Fibroblast of skin of right quadriceps (primary cell): Measurements from ENCODE around the gene GPR142.

Experiments
- DNase-seq: peaks from one replicate; pipeline ENCODE4 v3.0.0-alpha.2; 2013

Gene GPR142, protein sequence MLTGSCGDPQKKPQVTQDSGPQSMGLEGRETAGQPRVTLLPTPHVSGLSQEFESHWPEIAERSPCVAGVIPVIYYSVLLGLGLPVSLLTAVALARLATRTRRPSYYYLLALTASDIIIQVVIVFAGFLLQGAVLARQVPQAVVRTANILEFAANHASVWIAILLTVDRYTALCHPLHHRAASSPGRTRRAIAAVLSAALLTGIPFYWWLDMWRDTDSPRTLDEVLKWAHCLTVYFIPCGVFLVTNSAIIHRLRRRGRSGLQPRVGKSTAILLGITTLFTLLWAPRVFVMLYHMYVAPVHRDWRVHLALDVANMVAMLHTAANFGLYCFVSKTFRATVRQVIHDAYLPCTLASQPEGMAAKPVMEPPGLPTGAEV

DNA sequence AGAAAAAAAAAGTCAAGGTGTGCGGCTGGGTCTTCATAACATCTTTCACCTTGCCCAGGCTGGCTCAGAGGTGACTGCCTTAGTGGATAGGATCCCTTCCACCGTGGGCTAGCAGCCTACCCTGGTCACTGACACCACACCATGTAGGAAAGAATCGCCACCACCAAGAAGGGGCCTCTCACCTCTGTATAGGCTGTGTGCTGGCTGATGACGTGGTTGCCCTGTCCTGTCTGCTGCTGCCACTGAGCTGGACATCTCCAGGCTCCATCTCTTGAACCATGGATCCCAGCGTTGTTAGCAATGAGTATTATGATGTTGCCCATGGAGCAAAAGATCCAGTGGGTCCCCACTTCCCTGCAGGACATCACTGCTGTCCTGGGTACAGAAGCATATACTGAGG is at the start of gene GPR142:
Gene GPR142 (plus strand): TSS at position 301 of the 400 bp plus-strand sequence. CDS start 2,035 bp downstream, outside the sequence.
- DNase-seq: no peak

DNA sequence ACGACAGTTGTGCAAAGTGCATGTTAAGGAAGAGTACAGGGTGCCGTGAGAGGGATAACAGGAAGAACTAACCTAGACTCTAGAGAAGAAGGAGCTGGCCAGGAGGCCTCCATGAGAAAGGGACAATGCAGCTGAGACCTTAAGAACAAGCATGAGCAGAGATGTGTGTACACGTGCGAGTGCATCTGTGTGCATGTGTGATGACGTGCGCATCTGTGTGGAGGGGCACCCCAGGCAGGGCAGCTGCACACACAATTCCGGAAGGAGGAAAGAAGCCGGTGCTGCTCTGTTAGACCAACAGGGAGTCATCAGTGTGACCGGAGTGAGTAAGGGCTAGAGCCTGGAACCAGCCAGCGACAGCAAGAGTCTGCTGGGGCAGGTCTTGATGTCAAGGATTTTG is 48.9 kb upstream of the GPR142 start:
- DNase-seq: no peak

DNA sequence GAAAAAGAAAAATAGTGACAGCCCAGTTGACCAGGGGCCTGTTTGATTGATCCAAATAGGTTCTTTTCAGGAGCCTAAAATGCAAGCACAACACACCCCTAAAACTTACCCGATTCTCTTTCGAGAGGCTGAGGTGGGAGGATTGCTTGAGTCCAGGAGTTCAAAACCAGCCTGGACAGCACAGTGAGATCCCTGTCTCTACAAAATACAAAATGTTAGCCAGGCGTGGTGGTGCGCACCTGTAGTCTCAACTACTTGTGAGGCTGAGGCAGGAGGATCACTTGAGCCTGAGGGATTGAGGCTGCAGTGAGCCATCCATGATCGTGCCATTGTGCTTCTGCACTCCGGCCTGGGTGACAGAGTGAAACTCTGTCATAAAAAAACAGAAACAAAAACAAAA is 42.8 kb upstream of the GPR142 start:
- no peak for DNase-seq

DNA sequence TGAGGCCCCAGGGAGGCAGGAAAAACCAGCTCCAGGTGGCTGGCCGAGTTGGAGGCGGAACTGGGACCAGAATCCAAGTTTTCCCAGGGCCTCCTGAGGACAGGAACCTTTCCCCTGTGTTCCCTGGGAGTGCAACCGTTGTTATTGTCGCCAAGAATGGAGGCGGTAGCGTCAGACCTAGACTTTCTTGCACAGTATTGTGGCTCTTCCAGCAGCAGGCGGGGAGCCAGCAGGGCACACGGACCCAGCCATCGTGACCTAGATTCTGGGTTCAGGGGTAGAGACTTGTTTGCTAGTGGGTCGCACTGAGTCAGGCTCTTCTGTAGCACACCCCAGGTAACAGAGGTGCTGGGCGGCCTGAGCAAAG is 41.9 kb upstream of the GPR142 start:
- no peak for DNase-seq

DNA sequence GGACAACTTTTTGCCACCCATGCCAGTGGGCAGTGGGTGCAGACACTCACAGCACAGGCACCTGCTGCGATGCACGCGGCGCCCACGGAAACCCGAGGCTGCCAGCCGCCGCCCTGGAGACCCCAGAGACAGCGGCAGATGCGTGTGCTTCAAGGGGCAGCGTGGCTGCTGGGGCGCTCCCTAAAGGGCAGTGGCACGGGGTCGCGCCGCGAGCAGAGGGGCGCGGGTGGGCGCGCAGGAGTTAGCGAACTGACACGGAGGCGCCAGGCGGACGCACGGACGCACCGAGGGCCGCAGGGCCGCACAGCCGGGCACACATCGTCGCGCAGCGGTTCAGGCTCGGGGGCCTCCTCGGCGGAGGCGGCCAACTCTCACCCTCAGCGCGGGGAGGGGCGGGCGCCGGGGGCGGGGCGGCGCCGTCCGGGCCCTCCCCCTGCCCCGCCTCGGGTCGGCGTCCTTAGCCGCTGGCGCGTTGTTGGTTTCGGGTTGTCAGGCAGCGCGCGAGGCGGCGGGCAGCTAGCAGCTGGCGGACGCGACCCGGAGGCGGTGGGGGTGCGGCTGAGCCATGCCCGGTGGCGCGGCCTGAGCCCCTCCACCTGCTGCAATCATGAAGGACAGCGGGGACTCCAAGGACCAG is 41.4 kb upstream of the GPR142 start, which contains the start of gene KIF19:
Gene KIF19 (plus strand): TSS at position 484 of the 637 bp plus-strand sequence. CDS start 124 bp downstream, at position 608.
- DNase-seq: no peak

DNA sequence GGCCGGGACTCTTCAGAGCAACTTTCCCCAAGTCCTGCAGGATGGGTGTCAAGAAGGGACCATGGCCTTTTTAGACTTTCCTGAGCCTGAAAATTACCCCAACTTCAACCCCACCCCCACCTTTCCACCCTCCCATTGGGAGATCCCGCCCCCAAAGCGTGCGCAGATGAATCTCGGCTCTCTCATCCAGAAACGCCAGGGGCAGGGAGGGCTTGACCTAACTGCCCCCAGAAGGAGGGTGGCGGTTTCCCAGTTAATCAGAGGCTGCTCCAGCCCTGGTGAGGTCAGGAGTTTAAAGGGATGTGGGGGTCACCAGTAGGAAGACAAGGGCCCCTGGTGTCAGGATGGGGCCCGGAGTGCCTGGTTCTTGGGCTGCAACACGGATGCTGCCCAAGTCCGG is 40.8 kb upstream of the GPR142 start:
- no peak for DNase-seq

DNA sequence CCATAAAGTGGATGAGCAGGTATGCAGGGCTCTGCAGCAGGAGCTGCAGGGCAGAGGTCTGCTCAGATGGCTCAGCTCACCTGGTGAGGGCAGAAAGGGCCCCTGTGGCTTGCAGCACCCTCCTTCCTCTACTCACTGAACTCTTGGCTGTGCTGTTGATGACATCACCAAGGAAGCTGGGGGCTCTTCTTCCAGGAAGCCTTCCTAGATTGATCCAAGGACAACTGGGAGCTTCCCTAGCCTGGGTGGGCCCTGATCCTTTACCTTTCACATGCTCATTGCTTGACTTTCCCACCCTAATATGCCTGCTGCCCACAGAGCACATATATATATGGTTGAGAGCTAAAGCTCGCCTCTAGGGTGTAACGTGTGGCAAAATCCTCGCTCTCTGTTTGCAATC is 38.8 kb upstream of the GPR142 start:
- DNase-seq: no peak

DNA sequence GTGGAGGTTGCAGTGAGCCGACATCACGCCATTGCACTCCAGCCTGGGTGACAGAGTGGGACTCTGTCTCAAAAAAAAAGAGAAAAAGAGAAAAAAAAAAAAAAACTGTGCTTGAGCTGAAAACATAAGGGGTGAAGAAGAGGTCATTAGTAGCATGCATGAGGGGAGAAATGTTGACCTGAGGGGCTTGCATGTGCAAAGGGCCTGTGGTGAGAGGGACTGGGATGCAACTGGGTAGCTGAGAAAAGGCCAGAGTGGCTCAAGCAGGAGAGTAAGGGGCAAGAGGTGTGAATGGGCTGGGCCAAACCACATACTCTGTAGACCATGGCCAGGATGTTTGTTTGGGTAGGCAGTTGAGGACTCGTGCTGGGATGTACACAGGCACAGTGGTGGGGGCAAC is 37.9 kb upstream of the GPR142 start:
- no peak for DNase-seq

DNA sequence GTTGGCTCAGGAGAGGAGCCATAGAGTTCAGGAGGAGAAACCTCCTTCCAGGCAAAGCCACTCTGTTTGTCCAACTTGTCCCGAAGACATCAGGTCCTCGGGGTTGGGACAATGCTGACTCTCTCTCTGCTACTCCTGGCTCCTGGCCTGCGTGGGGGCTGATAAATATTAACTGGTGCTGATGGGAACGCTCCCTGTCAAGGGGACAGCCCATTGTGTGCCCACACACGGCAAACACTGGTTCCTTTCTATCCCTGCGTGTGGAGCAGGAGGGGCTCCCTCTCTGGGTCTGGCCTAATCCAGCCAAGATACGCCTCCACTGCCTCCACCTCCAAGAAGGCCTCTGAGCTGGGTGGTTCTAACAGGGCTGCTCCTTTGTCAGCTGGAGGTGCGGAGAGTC is 36.9 kb upstream of the GPR142 start:
- no peak for DNase-seq

DNA sequence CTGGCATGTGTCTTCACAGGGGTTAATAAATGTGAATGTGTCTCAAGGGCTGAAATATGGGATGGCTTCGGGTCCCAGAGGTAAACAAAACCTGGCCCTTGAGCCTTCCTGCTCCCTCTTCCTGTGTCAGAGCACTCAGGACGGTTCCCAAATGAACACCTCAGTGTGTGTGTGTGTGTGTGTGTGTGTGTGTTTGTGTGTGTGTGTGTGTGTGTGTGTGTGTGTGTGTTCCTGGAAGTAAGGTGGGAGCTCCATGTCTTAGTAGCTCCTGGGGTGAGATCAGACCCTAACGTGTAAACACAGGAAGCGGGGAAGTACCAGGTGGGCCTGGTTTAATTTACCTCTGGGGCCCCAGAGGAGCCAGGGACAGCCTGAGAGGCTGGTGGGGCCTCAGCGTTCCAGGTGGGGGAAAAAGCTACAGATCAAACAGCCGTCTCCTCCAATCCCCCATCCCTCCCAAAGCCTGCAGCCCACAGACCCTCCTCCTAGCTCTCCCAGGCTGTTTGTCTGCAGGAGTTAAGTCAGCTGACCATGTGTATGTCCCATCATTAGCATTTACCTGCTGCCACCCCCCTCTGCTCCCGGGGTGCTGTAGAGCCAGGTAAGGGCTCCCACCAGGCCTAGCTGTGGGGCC is 35.2 kb upstream of the GPR142 start:
- DNase-seq: no peak

DNA sequence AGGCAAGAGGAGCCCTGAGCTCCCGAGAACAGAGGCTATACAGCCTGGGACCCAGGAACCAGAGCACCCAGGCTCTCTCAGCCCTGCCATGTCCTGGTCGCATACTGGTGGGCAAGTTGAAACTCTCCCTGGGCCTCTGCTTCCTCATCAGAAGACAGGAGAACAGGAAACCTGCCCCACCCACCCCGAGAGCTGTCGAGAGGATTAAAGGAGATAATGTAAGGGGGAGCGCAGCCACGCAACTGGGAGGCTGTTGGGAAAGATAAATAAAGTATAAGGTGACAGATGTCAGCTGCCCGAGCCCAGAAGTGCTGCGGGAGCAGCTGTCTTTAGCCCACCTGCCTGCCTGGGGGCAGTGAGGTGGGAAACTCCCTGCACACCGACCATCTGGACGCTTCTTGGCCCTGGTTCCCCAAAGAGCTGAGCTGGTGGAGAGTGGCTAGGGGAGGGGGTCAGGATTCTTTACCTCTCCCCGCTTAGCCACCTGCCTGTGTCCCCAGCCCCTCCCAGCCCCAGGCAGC is 34.5 kb upstream of the GPR142 start:
- DNase-seq: no peak

DNA sequence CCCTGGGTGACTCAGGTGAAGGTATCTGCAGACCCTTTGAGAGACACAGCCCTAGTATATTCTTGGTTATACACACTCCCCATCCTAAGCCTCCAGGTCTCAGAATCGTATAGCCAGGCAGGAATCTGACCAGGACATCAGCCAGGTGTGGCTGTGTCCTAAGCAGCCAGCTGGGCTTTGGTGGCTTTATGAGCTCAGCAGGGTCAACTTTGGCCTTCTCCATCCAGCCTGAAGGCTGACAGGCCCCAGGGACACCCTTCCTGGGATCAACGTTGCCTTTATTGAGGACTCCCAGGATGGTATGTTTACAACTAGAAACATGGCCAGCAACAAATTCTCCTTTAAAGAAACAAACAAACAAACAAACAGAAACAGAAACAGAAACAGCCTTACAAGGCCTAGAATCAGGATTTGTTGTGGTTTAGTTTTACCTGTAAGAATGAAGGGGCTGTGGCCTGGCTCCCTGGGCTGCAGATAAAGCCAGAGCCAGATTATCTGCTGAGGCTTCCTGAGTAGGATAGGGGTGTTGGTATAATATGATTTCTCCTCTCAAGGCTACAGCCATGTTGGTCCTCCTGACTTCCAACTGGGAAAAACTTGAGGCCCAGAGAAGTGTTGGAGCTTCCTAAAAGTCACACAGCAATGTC is 32.8 kb upstream of the GPR142 start:
- DNase-seq: no peak

DNA sequence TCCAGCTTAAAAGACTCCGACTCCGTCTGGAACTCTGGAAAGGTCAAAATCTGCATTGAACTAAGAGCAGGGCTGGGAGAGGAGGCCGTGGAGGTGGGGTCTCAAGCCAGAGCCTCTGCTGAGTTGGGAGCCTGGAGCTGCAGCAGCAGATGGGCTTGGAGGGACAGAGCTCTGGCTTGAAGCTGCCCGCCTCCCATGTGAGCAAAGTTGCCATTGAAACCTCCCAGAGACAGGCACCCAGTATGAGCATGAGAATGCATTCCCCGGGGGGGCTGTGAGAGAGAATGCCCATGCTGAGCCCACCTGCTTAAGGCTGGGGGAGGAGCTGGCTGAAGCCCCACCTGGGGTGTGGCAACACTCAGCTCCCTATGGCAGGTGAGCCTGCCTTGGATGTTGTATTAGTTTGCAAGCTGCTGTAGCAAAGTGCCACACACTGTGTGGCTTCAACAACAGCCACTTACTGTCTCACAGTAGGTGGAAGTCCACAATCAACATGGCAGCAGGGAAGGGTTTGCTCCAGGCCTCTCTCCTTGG is 31.7 kb upstream of the GPR142 start:
- no peak for DNase-seq

DNA sequence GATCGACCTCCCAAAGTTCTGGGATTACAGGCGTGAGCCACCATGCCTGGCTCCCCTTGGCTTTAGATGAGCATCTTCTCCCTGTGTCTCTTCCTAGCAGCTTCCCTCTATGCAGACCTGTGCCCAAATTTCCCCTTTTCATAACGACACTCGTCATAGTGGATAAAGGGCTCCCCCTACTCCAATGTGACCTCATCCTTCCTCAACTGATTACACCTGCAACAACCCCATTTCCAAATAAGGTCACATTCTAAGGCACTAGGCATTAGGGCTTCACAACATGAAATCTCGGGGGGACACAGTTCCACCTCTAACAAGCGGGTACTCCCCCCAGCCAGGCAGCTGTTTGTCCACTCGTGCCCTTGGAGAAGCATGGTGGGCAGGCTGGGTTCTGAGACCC is 31.0 kb upstream of the GPR142 start:
- no peak for DNase-seq

DNA sequence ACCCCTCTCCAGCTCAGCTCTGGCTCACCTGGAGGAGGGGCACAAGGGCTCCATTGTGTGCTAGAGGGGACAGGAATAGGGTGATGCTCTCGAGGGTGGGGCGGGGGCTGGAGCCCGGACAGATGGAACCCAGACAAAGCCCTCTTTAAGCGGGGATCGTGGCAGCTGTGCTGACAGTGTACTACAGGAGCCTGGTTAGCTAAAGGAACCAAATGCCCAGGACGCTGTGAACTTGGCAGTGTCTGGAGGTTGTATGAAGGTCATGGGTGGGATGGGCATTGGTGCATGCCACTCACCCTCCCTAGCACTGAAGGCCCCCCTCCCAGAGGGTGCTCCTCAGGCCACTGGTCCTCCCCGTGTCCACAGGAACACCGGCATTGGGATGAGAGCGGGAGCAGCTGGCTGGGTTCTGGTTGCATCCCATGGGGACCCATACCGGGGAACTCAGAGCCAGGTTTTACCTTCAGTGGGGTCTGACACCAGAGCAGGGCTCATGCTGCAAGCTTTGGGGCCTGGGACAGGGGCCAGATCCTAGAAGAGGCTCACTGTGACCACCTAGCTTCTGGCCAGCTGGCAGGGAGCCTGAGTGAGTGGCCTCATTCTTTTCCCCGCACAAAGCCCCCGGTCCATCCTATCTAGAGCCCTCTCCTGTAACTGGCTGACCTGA is 29.3 kb upstream of the GPR142 start:
- no peak for DNase-seq

DNA sequence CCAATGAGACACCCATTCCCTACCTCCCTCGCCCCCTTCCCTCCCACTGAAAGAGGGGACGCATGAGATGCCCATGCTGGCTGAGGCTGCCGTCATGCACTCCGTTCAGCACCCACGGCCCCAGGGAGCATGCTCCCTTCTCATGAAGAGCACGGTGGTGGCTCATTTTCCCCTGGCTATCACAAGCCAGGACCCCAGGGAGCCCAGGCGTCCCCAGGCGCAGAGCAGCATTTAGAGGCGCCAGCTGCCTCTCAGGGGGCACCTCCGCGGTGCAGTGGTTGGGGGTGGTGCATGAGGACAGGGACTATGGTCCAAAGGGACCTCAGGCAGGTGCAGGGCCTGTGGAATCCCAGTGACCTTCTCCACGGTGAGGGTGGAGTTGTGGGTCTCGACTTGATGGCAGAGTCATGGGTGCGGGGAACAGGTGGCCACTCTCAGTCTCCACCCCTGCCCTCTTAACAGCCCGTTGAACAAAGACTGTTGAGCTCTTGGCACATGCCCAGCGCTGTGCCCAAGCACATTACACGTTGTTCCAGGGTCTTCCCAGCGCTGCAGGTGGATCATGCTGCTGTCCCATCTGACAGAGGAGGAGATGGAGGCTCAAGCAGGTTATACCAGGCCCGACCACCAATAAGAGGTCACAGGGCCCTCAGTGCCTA is 27.6 kb upstream of the GPR142 start:
- no peak for DNase-seq

DNA sequence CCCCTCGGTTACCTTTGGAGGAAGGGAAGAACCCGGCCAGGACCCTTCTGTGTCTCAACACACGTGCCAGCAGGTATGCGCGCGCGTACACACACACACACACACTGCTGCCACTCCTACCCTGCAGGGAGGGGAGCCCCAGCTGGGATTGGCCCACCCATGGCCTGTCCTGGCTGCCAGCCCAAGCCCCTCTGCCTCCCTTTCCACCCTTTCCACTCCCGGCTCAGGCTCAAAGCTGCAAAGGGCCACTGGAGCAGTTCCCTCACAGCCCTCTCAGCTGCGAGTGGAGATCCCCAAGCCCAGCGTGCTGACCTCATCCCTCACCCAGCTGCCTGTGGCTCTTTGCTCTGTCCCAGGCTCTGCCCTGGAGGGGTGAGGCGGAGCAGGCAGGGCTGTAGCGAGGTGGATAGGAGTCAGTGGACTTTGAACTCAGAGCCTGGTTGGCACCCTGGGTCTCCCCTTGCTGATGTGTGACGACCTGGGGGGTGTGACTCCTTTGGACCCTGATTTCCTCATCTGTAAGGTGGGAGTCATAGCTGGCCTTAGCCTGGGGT is 26.8 kb upstream of the GPR142 start:
- no peak for DNase-seq

DNA sequence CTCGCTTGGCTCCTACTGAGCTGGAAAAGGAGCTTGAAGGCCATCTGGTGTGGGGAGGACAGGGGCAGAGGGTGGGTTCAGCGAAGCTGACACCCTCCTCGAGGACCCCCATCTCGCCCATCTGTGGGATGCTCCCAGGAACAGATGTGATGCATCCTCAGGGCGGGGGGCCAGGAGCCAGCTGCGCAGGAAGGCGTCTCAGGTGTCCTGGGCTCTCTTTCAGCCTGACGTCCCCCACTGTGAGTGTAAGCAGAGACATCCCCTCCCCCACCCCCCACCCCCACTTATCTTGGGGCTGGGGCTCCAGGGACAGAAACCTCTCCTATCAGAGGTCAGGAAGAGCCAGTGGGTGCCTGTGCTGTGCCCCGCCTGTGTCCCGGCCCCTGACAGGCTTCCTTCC is 25.1 kb upstream of the GPR142 start:
- no peak for DNase-seq

DNA sequence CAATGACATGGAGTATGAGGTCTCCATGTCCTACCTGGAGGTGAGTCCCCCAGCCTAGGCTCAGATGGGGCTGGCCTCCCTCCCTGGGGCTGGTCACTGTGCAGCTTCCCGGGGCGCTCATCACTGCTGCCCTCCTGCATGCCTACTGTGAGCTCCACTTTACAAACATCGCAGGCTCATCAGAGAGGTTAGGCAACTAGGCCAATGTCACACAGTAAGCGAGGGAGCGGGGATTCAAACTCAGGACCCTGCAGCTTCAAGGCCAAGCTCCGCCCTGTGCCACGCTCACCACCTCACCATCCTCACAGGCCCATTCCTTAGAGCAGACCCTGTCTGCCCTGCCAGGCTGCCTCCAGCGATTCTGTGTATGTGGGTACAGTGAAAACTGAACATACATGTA is 24.2 kb upstream of the GPR142 start:
- DNase-seq: no peak

DNA sequence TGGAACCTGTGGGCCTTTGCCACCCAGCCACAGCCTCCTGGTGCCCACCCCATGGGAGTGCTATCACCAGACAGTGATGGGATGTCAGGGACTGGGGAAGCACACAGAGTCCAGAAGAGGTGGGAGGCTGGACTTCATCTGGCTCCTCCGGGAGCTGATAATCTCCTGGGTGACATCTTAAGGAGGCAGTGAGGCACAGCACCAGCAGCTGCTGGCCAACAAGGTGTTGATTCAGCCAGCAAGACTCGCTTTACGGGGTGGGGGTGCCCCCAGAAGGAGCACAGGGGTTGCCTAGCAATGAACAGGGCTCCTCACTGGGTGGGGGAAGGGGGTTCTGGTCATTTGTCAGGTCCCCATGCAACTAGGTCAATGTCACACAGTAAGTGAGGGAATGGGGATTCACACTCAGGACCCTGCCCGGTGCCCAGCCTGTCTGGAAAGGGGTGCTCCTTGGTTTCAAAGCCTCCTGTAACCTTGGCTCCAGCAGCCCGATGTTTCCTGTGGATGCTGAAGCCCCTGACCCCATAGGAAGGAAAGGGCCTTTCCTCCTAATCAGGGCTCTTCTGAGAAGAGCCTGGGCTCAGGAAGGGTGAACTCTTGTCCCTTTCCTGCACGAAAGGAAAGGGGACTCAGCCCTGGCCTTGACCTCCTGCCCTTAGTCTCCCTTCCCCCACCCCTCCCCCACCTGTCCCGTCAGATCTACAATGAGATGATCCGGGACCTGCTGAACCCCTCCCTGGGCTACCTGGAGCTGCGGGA is 23.6 kb upstream of the GPR142 start:
- no peak for DNase-seq

DNA sequence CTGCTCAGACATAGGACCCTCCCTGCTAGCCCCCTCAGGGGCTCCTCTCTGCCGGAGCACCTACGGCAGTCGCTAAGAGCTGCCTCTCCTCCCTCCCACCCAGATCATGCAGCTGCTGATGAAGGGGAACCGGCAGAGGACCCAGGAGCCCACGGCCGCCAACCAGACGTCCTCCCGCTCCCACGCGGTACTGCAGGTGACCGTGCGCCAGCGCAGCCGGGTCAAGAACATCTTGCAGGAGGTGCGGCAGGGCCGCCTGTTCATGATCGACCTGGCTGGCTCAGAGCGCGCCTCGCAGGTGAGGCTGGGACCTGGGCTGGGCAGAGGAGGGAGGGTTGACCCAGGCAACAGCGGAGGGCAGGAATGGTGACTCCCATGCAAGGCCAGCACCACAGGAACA is 22.6 kb upstream of the GPR142 start:
- DNase-seq: no peak
